Retina (tissue), 1 donor: ENCODE measurements around the gene FOLR3.
"Not testable (repeated sequence)": the region's sequence is repeated elsewhere in the genome, so short reads cannot be mapped to it uniquely, and the experiment has no call there.

ENCODE experiments used
- DNase-seq: peaks from one replicate; pipeline ENCODE4 v3.0.0-alpha.2; 2016

Gene FOLR3

DNA sequence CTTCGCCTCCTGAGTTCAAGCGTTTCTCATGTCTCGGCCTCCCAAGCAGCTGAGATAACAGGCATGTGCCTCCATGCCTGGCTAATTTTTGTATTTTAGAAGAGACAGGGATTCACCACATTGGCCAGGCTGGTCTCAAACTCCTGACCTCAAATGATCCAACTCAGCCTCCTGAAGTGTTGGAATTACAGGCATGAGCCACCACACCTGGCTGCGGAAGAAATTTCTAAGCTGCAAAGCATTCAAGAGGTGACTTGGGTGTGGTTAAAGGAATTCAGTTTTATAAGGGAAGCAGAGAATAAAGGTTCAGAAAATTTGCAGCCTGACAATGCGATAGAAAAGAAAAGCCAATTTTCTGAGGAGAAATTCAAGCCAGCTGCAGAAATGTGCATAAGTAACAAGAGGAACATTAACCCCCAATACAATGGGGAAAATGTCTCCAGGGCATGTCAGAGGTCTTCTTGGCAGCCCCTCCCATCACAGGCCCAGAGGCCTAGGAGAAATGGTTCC is 33.6 kb downstream of the FOLR3 start:
- not testable (repeated sequence) for DNase-seq

GRCh38 chr11:72169754-72170153 is 34.2 kb downstream of the FOLR3 start:
- DNase-seq: not testable (repeated sequence)

DNA sequence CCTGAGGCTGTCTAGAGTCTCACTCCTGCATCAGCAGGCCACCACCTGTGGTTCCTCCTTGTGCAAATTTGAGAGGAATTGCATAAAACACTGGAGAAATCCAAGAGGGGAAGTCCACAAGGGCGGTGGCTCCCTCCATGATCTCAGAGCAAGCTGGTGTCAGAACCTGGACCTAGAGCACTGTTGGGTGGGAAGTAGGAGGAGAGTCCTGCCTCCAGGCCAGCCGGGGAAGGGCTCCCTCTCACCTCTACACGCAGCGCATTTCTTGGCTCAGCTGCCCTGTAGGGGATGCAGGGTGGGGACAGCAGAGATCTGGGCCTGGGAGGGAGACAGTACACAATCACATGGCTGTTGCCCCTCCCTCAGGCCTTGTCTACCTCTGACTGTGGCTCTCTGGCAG is 36.5 kb downstream of the FOLR3 start:
- DNase-seq: not testable (repeated sequence)

DNA sequence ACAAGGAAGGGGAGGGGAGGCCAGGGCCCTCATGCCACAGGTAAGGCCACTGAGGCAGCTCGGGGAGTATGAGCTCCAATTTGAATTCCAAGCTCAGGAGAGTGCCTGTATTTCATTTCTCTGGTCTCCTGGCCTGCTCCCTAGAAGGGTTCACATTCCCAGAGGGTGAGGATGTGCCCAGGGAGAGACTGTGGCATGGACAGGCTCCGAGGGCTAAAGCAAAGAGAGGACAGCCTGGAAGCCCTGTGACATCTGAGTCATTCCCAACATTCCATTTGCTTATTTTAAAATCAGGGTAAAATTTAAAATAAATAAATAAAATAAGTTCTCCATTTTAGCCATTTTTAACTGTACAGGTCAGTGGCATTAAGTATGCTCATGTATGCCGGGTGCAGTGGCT is 37.8 kb downstream of the FOLR3 start:
- DNase-seq: no peak

- DNase-seq: no peak
These were observed 39.0 kb downstream of the FOLR3 start for GRCh38 chr11:72174302-72175070.

GRCh38 chr11:72177656-72178055 is 42.1 kb downstream of the FOLR3 start:
- DNase-seq: no peak

GRCh38 chr11:72179049-72179803 is 43.7 kb downstream of the FOLR3 start:
- DNase-seq: no peak

DNA sequence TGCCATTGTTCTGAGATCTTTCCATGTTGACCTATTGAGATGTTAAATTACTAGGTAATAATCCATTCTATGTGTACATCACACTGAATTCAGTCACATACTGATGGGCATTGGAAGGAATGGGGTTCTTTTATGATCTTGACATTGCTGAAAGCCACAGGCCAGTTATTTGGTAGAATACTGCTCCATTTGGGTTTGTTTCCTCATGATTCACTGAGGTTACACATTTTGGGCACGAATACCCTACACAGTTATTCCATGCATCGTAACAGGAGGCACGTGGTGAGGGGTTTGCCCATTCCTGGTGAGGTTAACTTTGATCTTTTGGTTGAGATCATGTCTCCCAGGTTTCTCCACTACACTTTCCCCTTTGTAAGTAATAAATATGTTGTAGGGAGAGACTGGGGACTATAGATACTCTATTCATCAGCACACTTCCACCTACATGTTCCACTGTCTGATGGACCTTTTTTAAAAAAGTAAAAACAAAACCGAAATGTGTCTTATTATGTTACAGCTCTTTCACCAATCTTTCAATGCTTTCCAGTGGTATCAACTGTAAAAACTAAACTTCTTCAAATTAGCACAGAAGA is 44.4 kb downstream of the FOLR3 start:
- DNase-seq: no peak

- not testable (repeated sequence) for DNase-seq
These were observed 45.5 kb downstream of the FOLR3 start for GRCh38 chr11:72180892-72181552.

GRCh38 chr11:72181553-72181958 is 46.0 kb downstream of the FOLR3 start:
- not testable (repeated sequence) for DNase-seq

- no peak for DNase-seq
These were observed 52.7 kb downstream of the FOLR3 start for GRCh38 chr11:72188267-72188666.
